Caco-2 (cell line): ENCODE measurements around the gene RBM33. TPM values are rescaled to one million over a fixed set of nuclear protein-coding genes. Genes with fewer than 3 reads are reported as not detected.

Experiments used
- BruUV-seq: library from RNA; stranded (reverse); fragments of 400-500 nt; replicated peaks from 2 replicates; lab custom pipeline; 2021; lab: Mats Ljungman, UMichigan
- CTCF ChIA-PET: fragments of 300-600 bp; sonication (Branson Sonifier 250); formaldehyde crosslinking; loops from one replicate; lab custom pipeline; 2022; ENCODE audit warnings: antibody characterized with exemption; lab: Charles Lee
- POLR2A ChIA-PET: fragments of 300-600 bp; sonication (Branson Sonifier 250); formaldehyde crosslinking; loops from one replicate; lab custom pipeline; 2022; ENCODE audit warnings: antibody characterized with exemption; lab: Charles Lee
- DNase-seq, 2 experiments: peaks; one replicate each; pipeline versions ENCODE4 v3.0.0 to v3.0.0-alpha.2; 2020 to 2022
- H3K27me3 ChIP-seq: replicated peaks from 2 replicates; pipeline ENCODE4 v1.6.0; 2011; ENCODE audit warnings: low read length; ENCODE audit not compliant: control insufficient read depth, insufficient read depth
- H3K36me3 ChIP-seq: 2 replicates; pipeline ENCODE4 v1.5.1; 2011; ENCODE audit warnings: low read length; ENCODE audit not compliant: control insufficient read depth, insufficient read depth
- H3K4me1 ChIP-seq: fragments of 250-450 bp; sonication (Bioruptor Pico); 2 replicates; pipeline ENCODE4 v1.5.1; 2020; ENCODE audit warnings: mild to moderate bottlenecking
- H3K4me3 ChIP-seq: 2 replicates; pipeline ENCODE4 v1.5.1; 2011; ENCODE audit warnings: low read depth, mild to moderate bottlenecking, control low read depth, low read length
- H3K9me3 ChIP-seq: fragments of 250-450 bp; sonication (Bioruptor Pico); 2 replicates; pipeline ENCODE4 v1.5.1; 2020; ENCODE audit warnings: mild to moderate bottlenecking, moderate library complexity
- H3K27ac Mint-ChIP-seq: one replicate; pipeline ENCODE4 v1.8.0; 2022; ENCODE audit warnings: mixed read lengths; ENCODE audit not compliant: unreplicated experiment
- H3K27me3 Mint-ChIP-seq: one replicate; pipeline ENCODE4 v1.8.0; 2022; ENCODE audit warnings: mixed read lengths; ENCODE audit not compliant: insufficient read depth, unreplicated experiment
- H3K36me3 Mint-ChIP-seq: one replicate; pipeline ENCODE4 v1.8.0; 2022; ENCODE audit warnings: mild to moderate bottlenecking, mixed read lengths; ENCODE audit not compliant: insufficient read depth, unreplicated experiment
- H3K4me1 Mint-ChIP-seq: one replicate; pipeline ENCODE4 v1.8.0; 2022; ENCODE audit warnings: low read depth, mixed read lengths; ENCODE audit not compliant: unreplicated experiment
- H3K4me3 Mint-ChIP-seq: one replicate; pipeline ENCODE4 v1.8.0; 2022; ENCODE audit warnings: mild to moderate bottlenecking, moderate library complexity, mixed read lengths; ENCODE audit not compliant: unreplicated experiment
- H3K9me3 Mint-ChIP-seq: one replicate; pipeline ENCODE4 v1.8.0; 2022; ENCODE audit warnings: mixed read lengths; ENCODE audit not compliant: unreplicated experiment
- intact Hi-C: fragments of 100-400 bp; cut with micrococcal nuclease; formaldehyde crosslinking; loops from one replicate; pipeline ENCODE4 v1.10.0; 2022; ENCODE audit not compliant: unreplicated experiment
- total RNA-seq: library from RNA; stranded (reverse); gene quantifications from 2 replicates; pipeline ENCODE4 v1.2.3, GENCODE V29; 2022
- TF ChIP-seq, protein P1 (sequence below), 2 experiments: fragments of 200-600 bp in 1 of 2; IDR thresholded peaks; 1 replicate in 1 of 2; 2 replicates in 1 of 2; pipeline versions ENCODE4 v1.5.1 to v1.8.0; 2011 to 2022; ENCODE audit warnings: antibody characterized with exemption in 1 of 2, control low read depth in 1 of 2, inconsistent platforms in 1 of 2, low read depth in 1 of 2, low read length in 1 of 2, mild to moderate bottlenecking in 1 of 2, moderate library complexity in 1 of 2; ENCODE audit not compliant: insufficient read depth in 1 of 2, severe bottlenecking in 1 of 2, unreplicated experiment in 1 of 2

Gene RBM33
- total RNA-seq, 1 experiment from 2014 or later: 82.8 TPM

GRCh38 chr7:155725006-155725355 lies 80.5 kb downstream of the RBM33 start:
- BruUV-seq: no TSS peak
- ChIA-PET POLR2A (no interaction called here), CTCF (no interaction called here)
- no peaks in the 10 kb centered on the region for H3K9me3 ChIP-seq
- peaks cover 36% of the 10 kb centered on the region for H3K36me3 Mint-ChIP-seq
- H3K4me3 ChIP-seq: no peak overlapping the region
- no peaks in the 10 kb centered on the region for H3K36me3 ChIP-seq
- no peaks in the 10 kb centered on the region for H3K27me3 Mint-ChIP-seq
- no peak overlapping the region for H3K27ac Mint-ChIP-seq
- TF ChIP-seq, protein P1, sequence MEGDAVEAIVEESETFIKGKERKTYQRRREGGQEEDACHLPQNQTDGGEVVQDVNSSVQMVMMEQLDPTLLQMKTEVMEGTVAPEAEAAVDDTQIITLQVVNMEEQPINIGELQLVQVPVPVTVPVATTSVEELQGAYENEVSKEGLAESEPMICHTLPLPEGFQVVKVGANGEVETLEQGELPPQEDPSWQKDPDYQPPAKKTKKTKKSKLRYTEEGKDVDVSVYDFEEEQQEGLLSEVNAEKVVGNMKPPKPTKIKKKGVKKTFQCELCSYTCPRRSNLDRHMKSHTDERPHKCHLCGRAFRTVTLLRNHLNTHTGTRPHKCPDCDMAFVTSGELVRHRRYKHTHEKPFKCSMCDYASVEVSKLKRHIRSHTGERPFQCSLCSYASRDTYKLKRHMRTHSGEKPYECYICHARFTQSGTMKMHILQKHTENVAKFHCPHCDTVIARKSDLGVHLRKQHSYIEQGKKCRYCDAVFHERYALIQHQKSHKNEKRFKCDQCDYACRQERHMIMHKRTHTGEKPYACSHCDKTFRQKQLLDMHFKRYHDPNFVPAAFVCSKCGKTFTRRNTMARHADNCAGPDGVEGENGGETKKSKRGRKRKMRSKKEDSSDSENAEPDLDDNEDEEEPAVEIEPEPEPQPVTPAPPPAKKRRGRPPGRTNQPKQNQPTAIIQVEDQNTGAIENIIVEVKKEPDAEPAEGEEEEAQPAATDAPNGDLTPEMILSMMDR (IDR thresholded peaks at IDR 0.05; ENCODE audit: insufficient read depth in 1 of 2, low read depth in 1 of 2, low read length in 1 of 2, severe bottlenecking in 1 of 2, unreplicated experiment in 1 of 2): no peak
- H3K27me3 ChIP-seq: no peaks in the 10 kb centered on the region
- H3K9me3 Mint-ChIP-seq: no peaks in the 10 kb centered on the region
- H3K4me3 Mint-ChIP-seq: no peak overlapping the region
- H3K4me1 ChIP-seq: peaks cover 9% of the 10 kb centered on the region
- peaks cover 9% of the 10 kb centered on the region for H3K4me1 Mint-ChIP-seq
- intact Hi-C loops: no loop called here
- no peak for DNase-seq

- Histone ChIP-seq H3K4me1 (peaks cover 9% of the 10 kb centered on the region), H3K36me3 (no peaks in the 10 kb centered on the region), H3K27me3 (no peaks in the 10 kb centered on the region), H3K4me3 (no peak overlapping the region), H3K9me3 (no peaks in the 10 kb centered on the region)
- Mint-ChIP-seq H3K27me3 (no peaks in the 10 kb centered on the region), H3K36me3 (peaks cover 50% of the 10 kb centered on the region), H3K4me1 (peaks cover 9% of the 10 kb centered on the region), H3K4me3 (no peak overlapping the region), H3K9me3 (no peaks in the 10 kb centered on the region), H3K27ac (no peak overlapping the region)
- intact Hi-C loops: no loop called here
- POLR2A ChIA-PET: no interaction called here
- CTCF ChIA-PET: no interaction called here
- DNase-seq: no peak
- no TSS peak for BruUV-seq
- TF ChIP-seq, protein P1 (IDR thresholded peaks at IDR 0.05; ENCODE audit: insufficient read depth in 1 of 2, low read depth in 1 of 2, low read length in 1 of 2, severe bottlenecking in 1 of 2, unreplicated experiment in 1 of 2): no peak
Observed at GRCh38 chr7:155727616-155728015, 83.2 kb downstream of the RBM33 start.

DNA sequence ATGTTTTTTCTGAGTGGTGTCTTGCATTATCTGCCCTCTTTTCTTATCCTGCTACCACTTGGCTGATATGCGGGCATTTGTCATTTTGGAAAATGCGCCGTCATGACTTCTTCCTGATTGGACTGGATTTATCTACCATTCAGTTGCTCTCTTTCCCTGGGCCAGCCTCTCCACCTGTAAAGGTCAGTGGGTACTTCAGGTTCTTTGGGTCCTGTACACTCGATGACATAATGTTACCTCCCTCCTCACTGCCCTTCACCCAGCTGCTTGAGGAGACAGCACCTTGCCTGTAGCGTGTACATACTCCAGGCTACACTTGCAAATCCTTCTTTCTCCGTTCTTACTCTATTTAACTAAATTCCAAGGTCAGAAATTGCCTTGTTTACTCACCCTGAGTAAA lies 83.7 kb downstream of the RBM33 start:
- DNase-seq: no peak
- Histone ChIP-seq H3K4me3 (no peak overlapping the region), H3K4me1 (peaks cover 9% of the 10 kb centered on the region), H3K36me3 (no peaks in the 10 kb centered on the region), H3K27me3 (no peaks in the 10 kb centered on the region), H3K9me3 (no peaks in the 10 kb centered on the region)
- no TSS peak for BruUV-seq
- H3K27ac Mint-ChIP-seq: no peak overlapping the region
- no peaks in the 10 kb centered on the region for H3K27me3 Mint-ChIP-seq
- ChIA-PET CTCF (interaction anchor here (1.0 kb wide), 1 partner anchor 129 kb away, joined by 4 read pairs; no protein-coding TSS in a partner anchor), POLR2A (no interaction called here)
- peaks cover 50% of the 10 kb centered on the region for H3K36me3 Mint-ChIP-seq
- TF ChIP-seq, protein P1 (IDR thresholded peaks at IDR 0.05; ENCODE audit: insufficient read depth in 1 of 2, low read depth in 1 of 2, low read length in 1 of 2, severe bottlenecking in 1 of 2, unreplicated experiment in 1 of 2): no peak
- peaks cover 9% of the 10 kb centered on the region for H3K4me1 Mint-ChIP-seq
- intact Hi-C loops: no loop called here
- H3K4me3 Mint-ChIP-seq: no peak overlapping the region
- H3K9me3 Mint-ChIP-seq: no peaks in the 10 kb centered on the region
